Mucosa of descending colon (tissue), 3 donors: ENCODE measurements around the gene C20orf173. TPM values are rescaled to one million over a fixed set of nuclear protein-coding genes. Genes with fewer than 3 reads are reported as not detected.

Source experiments
- ATAC-seq: fragments of 200-7000 bp; cut with Tn5 transposase; one replicate; pipeline ENCODE4 v1.9.1; 2020; ENCODE audit warnings: mild to moderate bottlenecking, moderate library complexity
- DNase-seq, 3 donors: peaks; one replicate each; pipeline ENCODE4 v3.0.0-alpha.2; 2020
- H3K36me3 ChIP-seq: fragments of 200-600 bp; one replicate; pipeline ENCODE4 v1.8.0; 2021; ENCODE audit warnings: low read depth, mild to moderate bottlenecking
- H3K4me1 ChIP-seq: fragments of 200-600 bp; one replicate; pipeline ENCODE4 v1.8.0; 2021; ENCODE audit warnings: low read depth, mild to moderate bottlenecking
- H3K4me3 ChIP-seq: fragments of 200-600 bp; one replicate; pipeline ENCODE4 v1.8.0; 2021; ENCODE audit warnings: mild to moderate bottlenecking
- H3K9me3 ChIP-seq: fragments of 200-600 bp; one replicate; pipeline ENCODE4 v1.8.0; 2021; ENCODE audit warnings: mild to moderate bottlenecking
- intact Hi-C, 2 donors: fragments of 100-400 bp; cut with DNase I in 1 of 2; cut with micrococcal nuclease in 1 of 2; formaldehyde crosslinking; loops; one replicate each; pipeline versions ENCODE4 v1.11.0 to v1.11.1; 2022; cut with DNase I, micrococcal nuclease
- total RNA-seq, 3 donors: library from RNA; stranded (reverse); fragmentation: NEBNext Ultra II Directional in 2 of 3; extraction: Animal tissue kit (Norgen Biotek cat#: 25700) in 2 of 3; gene quantifications; one replicate each; pipeline versions ENCODE4 v1.2.1 to v1.2.4, GENCODE V29; 2021 to 2023
- TF ChIP-seq, protein P1 (sequence below): fragments of 200-600 bp; IDR thresholded peaks from one replicate; pipeline ENCODE4 v1.8.0; 2022; ENCODE audit warnings: antibody characterized with exemption, mild to moderate bottlenecking
- donor health status: DM: no; HTN: no; CAD: no; lungs with moderate emphysema.
- donor health status: DM: no; HTN: no; CAD: no.
- donor health status: DM: no; HTN: yes; CAD: no.

C20orf173 gene
- total RNA-seq, 3 donors from 2014 or later = not detected

DNA sequence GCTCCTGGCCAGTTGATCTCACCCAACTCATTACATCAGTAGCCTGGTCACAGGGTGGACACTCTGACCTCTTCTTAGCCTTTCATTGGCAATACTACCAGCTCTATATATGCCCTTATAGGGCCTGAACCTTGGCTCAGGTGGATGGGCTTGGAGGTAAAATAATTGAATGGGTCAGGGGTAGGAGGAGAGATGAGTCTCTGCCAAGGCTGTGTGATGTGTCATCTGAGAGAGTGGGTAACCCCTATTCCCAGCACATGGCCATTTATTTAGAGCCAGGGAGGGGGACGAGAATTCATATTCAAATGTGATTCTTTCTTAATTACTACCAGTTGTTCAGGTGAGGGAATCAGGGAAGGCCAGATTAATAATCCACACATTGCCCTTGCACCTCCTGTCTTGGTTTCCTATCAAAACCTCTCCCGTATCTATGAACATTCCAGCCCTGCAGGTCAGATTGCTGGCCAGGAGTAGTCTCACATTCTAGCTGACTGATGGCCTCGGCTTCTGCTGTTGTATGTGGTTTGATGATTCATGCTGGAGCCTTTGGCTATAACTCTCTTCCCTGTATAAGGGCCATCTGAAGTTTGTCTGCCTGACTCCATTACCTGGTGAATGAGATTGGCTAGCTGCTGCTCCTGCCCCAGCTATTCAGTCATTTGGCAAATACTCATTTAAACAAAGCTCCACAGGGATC, 13.4 kb downstream of the C20orf173 start:
- DNase-seq (no peak), ATAC-seq (peak; percentile 18)
- no peaks in the 10 kb centered on the region for H3K9me3 ChIP-seq
- intact Hi-C loops = no loop called here
- H3K4me1 ChIP-seq = no peaks in the 10 kb centered on the region
- H3K4me3 ChIP-seq = no peak overlapping the region
- TF ChIP-seq, protein P1, sequence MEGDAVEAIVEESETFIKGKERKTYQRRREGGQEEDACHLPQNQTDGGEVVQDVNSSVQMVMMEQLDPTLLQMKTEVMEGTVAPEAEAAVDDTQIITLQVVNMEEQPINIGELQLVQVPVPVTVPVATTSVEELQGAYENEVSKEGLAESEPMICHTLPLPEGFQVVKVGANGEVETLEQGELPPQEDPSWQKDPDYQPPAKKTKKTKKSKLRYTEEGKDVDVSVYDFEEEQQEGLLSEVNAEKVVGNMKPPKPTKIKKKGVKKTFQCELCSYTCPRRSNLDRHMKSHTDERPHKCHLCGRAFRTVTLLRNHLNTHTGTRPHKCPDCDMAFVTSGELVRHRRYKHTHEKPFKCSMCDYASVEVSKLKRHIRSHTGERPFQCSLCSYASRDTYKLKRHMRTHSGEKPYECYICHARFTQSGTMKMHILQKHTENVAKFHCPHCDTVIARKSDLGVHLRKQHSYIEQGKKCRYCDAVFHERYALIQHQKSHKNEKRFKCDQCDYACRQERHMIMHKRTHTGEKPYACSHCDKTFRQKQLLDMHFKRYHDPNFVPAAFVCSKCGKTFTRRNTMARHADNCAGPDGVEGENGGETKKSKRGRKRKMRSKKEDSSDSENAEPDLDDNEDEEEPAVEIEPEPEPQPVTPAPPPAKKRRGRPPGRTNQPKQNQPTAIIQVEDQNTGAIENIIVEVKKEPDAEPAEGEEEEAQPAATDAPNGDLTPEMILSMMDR = no peak
- no peaks in the 10 kb centered on the region for H3K36me3 ChIP-seq

- intact Hi-C loops = no loop called here
- ATAC-seq (no peak), DNase-seq (no peak)
These were observed 14.1 kb downstream of the C20orf173 start for GRCh38 chr20:35515341-35515740.

DNA sequence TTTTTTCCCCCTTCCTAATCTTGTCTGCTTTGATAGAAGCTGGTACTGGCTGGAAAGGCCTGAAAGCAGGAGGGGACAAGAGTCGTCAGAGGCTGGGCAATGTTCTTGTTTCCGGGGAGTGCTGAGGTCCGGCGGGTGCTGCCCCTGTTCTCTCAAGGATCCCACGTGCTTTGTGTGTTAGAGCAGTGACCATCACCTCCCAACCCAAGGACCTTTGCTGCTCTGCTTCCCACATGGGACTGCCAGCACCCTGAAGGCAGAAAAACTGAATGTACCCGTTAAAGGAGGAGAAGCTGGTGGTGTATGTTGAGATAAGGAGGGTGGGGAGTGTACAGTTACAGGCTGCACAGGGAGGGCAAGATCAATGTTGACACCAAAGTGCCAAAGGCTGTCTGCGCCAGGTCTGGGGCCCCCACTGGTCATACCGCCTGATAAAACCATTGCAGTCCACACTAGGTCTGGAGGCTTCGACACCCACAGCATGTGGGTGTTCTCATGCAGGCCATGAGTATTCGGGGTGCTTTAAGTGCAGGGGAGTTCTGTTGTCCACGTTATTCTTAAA, 15.0 kb downstream of the C20orf173 start:
- TF ChIP-seq, protein P1 = no peak
- Histone ChIP-seq H3K4me1 (no peaks in the 10 kb centered on the region), H3K9me3 (no peaks in the 10 kb centered on the region), H3K36me3 (no peaks in the 10 kb centered on the region), H3K4me3 (no peak overlapping the region)
- DNase-seq = no peak
- no peak for ATAC-seq
- intact Hi-C loops = no loop called here

More at GRCh38 chr20:35515341-35515740, 14.1 kb downstream of the C20orf173 start:
- Histone ChIP-seq H3K4me1 (no peaks in the 10 kb centered on the region), H3K36me3 (no peaks in the 10 kb centered on the region), H3K4me3 (no peak overlapping the region), H3K9me3 (no peaks in the 10 kb centered on the region)
- TF ChIP-seq, protein P1 = no peak

DNA sequence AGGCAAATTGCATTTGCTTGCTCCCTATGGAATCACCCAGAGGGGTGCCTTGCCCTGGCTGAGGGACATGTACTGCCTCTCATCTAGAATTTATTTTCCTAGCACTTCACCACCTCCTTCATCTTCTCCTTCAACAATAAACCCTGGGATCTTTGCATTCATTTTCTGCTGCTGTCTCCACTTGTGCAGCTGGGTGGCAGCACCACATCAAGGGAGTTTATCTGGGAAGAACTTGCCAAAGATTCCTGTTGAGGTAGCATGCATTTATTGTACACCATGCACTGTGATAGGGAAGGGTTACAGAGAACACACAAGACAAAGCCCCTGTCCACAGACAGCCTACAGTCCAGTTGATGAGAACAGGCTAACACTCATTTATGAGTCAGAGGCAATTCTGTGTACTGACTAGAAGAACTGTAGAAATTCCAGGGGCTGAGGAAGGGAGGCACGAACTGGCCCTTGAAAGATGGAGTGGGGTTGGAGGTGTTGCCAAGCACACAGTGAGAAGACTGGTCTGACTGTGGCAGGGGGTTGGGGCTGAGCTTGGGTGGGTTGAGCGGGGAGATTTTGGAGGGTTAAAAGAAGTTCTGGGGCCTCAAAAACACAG, 17.5 kb downstream of the C20orf173 start:
- Histone ChIP-seq H3K4me1 (no peaks in the 10 kb centered on the region), H3K9me3 (no peaks in the 10 kb centered on the region), H3K4me3 (no peak overlapping the region), H3K36me3 (no peaks in the 10 kb centered on the region)
- intact Hi-C loops = no loop called here
- TF ChIP-seq, protein P1 = no peak
- DNase-seq = peak in 2 of 3 donors; percentile 46 to 55
- ATAC-seq = peak; percentile 52

DNA sequence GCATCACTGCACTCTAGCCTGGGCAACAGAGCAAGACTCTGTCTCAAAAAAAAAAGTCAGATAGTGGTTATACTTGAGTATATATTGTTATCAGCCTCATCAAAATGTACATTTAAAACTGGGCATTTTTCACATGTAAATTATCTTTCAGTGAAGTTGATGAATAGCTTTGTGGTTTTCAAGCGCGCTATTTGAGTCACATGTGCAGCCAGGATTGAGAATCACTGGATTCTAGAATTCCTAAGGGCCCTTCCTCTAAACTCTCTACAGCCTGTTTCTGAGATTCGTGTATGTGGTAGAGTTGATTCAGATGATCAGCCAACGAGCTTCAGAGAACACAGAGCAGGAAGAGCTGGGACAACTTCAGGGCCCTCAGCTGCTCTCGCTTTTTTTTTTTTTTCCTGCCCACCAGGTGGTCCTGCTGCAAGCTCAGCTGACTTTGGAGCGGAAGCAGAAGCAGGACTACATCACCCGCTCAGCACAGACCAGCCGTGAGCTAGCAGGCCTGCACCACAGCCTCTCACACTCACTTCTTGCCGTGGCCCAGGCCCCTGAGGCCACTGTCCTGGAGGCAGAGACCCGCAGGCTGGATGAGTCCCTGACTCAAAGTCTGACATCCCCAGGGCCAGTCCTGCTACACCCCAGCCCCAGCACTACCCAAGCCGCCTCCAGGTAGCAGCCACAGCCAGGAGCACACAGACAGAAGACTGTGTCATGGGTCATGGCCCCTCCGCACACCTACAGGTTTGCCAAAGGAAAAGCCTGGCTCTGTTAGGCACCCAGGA, 18.3 kb downstream of the C20orf173 start:
- H3K36me3 ChIP-seq = no peaks in the 10 kb centered on the region

More for the DNA sequence above, 18.3 kb downstream of the C20orf173 start:
- no peaks in the 10 kb centered on the region for H3K4me1 ChIP-seq
- TF ChIP-seq, protein P1 = no peak
- H3K9me3 ChIP-seq = no peaks in the 10 kb centered on the region
- intact Hi-C loops = no loop called here
- DNase-seq (no peak), ATAC-seq (no peak)
- no peak overlapping the region for H3K4me3 ChIP-seq
